Retinal pigment epithelial cell (primary cell): ENCODE measurements around the gene DSP.
A peak's percentile ranks its signal among the peaks of the same experiment; 100 is the strongest.

Source experiments
- DNase-seq: peaks from one replicate; pipeline ENCODE4 v3.0.0-alpha.2; 2010; ENCODE audit warnings: low read depth
- H3K4me3 ChIP-seq: 2 replicates; pipeline ENCODE4 v1.5.1; 2011; ENCODE audit warnings: mild to moderate bottlenecking, low read length, control low read depth, moderate library complexity
- TF ChIP-seq, protein P1 (sequence below): conservative IDR thresholded peaks from 2 replicates; pipeline ENCODE4 v1.5.1; 2011; ENCODE audit warnings: low read depth, low read length, control low read depth, inconsistent platforms

The DSP gene

DNA sequence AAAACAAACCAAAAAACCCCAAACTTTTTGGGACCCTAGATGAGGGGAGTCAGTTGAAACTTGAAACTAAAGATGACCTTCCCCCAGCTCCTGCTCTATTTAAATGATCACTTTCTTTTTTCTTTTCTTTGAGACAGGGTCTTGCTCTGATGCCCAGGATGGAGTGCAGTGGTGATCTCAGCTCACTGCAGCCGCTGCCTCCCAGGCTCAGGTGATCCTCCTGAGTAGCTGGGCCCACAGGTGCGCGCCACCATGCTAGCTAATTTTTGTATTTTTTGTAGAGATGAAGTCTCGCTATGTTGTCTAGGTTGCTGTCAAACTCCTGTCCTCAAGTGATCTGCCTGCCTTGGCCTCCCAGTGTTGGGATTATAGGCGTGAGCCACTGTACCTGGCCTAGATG lies 7.3 kb upstream of the DSP start:
- TF ChIP-seq, protein P1, sequence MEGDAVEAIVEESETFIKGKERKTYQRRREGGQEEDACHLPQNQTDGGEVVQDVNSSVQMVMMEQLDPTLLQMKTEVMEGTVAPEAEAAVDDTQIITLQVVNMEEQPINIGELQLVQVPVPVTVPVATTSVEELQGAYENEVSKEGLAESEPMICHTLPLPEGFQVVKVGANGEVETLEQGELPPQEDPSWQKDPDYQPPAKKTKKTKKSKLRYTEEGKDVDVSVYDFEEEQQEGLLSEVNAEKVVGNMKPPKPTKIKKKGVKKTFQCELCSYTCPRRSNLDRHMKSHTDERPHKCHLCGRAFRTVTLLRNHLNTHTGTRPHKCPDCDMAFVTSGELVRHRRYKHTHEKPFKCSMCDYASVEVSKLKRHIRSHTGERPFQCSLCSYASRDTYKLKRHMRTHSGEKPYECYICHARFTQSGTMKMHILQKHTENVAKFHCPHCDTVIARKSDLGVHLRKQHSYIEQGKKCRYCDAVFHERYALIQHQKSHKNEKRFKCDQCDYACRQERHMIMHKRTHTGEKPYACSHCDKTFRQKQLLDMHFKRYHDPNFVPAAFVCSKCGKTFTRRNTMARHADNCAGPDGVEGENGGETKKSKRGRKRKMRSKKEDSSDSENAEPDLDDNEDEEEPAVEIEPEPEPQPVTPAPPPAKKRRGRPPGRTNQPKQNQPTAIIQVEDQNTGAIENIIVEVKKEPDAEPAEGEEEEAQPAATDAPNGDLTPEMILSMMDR = no peak
- no peak overlapping the region for H3K4me3 ChIP-seq
- DNase-seq = no peak

- no peak for DNase-seq
Observed at GRCh38 chr6:7535498-7535897, 6.0 kb upstream of the DSP start.

DNA sequence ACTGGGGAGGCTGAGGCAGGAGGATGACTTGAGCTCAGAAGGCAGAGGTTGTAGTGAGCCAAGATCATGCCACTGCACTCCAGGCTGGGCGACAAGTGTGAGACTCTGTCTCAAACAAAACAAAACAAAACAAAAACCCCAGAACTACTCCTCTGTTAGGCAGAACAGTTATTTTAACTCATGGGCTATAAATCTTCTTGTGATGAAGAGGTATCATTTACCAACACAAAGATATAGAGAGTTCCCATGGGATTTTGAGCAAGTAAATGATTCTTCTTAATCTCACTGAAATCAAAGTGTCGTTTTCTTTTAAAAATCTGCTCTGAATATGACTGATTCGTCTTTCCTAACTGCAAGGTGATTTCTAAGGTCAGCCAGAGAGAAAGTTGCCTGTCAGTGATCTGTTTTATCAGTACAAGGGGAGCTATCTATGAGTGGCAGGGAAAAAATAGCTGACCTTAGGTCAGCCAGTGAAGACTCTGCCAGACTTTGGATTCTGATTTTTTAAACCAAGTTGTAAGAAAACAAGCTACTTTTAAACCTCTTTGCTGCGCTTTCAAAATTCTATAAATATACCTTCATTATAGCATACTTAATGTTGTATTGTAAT lies 3.8 kb upstream of the DSP start:
- no peak overlapping the region for H3K4me3 ChIP-seq
- TF ChIP-seq, protein P1 = no peak
- DNase-seq = no peak

More at GRCh38 chr6:7535498-7535897, 6.0 kb upstream of the DSP start:
- TF ChIP-seq, protein P1 = no peak
- no peak overlapping the region for H3K4me3 ChIP-seq

DNA sequence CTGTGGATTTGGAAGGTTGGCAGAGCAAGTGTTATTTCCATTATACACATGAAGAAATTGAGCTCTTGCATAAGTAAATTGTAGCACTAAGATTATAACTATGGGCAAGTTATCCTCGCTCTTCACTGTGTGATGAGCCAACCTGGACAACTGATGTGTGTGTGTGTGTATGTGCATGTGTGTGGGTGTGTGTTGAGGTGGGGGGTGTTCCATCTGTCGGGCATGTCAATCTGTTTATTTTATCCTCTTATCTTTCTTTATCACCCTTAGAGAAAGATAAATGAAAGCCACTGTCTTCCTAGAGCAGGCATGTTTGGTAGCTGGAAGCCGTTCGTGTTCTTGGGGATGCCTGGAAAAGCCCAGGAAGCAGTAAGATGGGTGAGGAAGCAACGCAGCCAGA lies 3.0 kb upstream of the DSP start:
- DNase-seq = no peak
- H3K4me3 ChIP-seq = no peak overlapping the region
- TF ChIP-seq, protein P1 = no peak

GRCh38 chr6:7540595-7540994 lies 876 bp upstream of the DSP start:
- H3K4me3 ChIP-seq = peak overlapping the region; percentile 75

DNA sequence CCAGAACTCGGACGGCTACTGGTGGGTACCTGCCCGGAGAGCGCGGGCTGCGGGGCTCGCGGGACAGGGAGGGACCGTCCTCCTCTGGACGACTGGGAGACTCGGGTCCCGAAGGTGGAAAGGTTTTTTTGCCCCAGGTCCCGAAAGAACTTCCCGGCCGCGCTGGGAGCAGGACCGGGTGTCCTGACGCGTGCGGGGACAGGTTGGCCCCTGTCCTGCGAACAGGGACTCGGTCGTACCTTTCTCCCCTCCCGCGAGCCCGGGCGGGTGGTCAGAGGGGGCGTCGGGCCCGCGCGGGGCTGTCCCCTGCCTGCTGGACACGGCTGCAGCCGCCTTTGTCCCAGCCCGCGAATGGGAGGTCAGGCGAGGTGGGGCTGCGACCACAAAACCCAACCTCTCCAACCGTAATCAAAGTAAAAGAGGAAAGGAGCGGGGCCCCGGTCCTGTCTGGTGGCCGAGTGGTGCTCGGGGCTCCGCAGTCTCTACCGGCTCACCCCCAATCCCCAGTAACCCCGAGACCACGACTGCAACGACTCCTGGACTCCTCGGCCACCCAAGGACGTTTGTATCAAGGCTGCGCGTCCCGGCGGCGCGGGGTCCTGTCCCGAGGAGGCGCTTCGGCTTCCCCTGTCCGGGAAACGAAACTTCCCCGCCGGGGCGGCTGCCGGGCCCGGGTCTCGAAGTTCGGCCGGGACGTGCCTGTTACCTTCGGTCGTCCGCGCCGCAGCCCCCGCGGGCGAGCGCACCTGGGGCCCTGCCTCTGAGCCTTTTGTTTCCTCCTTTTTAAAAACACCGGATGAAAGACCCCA lies 798 bp downstream of the DSP start:
- TF ChIP-seq, protein P1 = no peak
- DNase-seq = no peak
- peak overlapping the region; percentile 75 for H3K4me3 ChIP-seq

More at GRCh38 chr6:7540595-7540994, 876 bp upstream of the DSP start:
- DNase-seq = no peak
- TF ChIP-seq, protein P1 = no peak
